Measurements from ENCODE around the gene DAB2.

Gene DAB2

DNA sequence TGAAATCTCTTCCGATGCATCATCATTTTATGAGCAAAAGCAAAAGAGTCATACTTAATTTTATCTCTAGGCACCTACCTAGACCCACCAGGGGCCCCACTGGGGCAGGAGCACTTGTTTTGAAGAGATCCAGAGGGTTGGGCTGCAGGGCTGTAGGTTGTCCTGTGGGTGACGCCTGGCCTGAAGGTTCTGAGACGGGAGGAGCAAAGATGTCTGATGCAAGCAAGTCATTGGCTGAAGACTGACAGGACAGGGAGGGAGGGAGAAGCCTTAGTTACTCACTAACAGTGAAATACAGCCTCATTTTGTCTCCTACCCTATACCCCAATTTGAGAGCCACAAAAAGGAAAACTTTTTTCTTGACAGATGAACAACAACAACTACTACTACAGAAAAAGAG lies 43.4 kb downstream of the DAB2 start:
- DNase-seq: no peak
- no peak for ATAC-seq

DNA sequence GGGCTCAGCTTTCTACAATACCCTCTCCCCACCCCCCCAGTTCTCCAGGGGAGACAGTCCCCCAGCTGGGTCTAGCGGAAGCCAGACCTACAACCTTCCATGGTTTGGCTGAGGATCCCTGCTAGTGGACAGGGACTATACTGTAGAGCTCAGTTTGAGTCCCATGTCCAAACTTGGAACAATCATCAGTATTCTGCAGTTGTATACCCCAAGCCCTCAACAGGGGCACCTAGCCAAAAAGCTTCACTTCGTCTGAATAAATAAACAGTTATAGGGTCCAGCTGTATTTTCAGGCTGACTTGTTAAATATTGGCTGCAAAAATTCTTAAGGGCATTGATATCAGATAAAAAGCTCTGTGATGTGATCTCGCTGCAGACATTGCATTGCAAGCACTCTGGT lies 45.1 kb downstream of the DAB2 start:
- no peak for DNase-seq
- ATAC-seq: no peak

DNA sequence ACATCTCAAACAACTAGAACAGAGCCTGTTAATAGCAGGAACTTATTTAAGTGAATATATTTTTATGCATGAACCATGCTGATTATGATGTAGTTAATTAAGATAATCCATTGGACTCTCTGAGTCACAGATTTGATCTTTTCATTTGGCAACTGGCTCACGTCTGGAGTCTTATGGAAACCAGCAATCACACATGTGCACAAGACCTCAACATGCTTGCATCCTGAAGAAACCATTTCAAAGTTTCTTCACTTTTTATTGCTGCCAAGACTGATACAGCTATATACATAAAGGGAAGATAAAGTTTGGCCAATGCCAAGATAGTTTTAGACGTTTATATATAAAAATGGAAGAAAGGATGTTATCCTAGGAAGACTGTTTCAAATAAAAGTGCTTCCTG lies 47.2 kb downstream of the DAB2 start:
- no peak for DNase-seq
- no peak for ATAC-seq

DNA sequence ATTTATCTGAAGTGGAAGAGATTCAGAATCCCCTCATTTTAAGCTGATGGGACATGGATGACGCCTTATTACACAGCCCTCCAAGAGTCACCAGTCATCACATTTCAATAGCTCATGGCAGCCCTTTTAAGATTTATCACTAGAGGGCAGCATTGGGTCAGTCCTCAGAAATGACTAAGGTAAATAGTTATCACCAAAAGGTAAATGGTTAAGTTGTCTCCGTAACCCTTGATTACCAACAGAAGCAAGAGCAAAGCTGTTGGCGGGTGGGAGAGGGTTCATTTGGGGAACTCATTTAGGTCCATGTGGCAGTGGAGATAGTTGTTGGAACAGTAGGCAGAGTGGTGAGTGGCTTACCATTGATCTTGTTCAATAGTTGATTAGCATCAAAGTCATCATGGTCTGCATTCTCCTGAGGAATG lies 48.5 kb downstream of the DAB2 start:
- DNase-seq (peak; percentile 38), ATAC-seq (peak; percentile 61)

DNA sequence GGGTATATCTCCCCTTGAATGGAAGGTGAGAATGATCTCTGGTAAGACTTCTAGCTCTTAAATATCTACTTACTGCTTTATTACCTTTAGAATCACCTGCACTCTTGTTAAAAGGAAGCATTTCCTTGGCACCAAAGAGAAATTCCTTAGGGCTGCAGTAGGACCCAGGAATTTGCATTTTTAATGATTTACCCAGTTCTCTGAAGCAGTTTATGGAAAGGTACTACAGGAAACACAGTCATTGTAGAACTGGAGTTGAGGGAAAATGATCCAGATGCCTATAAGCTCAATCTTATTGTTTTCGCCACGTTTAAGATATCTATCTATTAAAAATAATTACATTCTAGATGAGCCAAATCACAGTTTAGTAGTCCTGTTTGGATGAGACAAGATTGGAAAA lies 51.0 kb downstream of the DAB2 start:
- DNase-seq: no peak
- no peak for ATAC-seq

DNA sequence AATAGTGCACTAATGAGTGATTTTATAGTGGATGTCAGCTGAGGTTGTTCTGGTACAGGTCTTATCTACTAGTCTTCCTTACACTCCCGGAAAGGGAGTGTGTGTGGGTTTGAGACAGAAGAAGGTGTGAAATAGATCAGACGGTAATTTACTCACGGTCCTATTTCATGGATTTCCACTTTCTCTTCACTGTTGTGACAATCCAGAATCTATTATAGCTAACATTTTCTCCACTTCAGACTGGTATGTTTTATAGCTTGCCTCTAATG lies 53.5 kb downstream of the DAB2 start:
- DNase-seq (no peak), ATAC-seq (no peak)

DNA sequence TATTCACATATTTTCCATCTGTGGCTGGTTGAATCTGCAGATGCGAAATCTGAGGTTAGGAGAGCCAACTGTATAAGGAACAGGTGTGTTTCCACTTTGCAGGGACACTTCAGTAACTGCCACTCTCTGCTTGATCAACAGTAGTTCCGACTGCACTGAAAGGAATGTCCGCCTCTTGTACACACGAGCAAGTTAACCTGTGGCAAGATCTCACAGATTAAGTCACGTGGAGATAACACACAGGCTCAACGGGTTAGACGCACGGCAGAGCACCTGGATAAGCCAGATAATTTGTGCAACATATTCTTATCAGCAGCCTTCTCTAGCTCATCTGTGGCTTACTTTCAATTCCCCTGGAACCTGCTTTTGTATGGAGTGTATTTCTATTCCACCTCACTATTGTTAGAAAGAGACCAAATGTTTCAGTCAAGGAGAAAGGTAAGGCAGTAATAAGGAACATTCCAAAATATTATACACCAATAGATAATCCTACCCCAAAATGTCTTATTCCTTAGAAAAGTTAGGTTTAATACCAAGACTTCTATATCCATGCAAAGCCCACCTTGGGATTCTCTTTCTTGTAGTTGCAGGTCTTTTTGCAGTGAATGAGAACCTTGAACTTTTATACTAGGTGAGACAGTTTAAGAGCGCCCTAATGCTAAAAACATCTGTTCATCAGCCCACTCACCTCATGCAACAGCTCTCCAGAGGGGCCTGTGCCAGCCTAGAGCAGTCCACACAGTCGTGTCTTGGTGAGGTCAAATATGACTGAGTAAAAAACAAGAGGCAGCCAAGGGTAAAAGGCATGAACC lies 54.0 kb downstream of the DAB2 start:
- DNase-seq (no peak), ATAC-seq (no peak)

DNA sequence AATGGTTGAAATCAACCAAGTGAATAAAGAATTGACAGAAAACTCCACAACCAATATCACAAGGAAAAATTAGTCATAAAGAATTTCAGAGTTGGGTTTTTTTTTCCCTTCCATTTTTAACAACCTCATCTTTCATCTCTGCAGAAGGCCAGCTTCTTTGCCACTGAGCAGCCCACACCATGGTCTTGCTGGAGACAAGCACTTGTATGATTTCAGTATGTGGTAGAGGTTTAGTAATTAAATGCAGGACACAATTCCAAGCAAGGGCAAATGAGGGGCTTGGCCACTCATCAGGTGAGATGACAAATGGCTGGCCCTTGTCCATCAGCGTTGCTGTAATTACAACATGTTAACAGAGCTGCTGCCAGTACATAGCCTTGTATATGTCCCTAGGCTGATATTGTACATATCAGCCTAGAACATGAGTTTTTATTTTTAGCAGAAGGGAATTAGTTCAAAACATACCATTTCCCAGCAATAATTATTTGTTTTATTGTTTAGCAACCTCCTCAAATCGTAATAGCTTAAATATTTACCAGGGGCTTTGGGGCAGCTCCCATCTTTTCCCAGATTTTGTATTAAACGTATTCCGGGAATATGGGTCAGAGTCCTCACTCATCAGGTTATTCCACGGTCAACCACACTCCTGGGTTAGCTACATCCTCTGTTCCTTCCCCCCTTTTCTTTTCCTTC lies 55.5 kb downstream of the DAB2 start:
- ATAC-seq: no peak
- DNase-seq: no peak

DNA sequence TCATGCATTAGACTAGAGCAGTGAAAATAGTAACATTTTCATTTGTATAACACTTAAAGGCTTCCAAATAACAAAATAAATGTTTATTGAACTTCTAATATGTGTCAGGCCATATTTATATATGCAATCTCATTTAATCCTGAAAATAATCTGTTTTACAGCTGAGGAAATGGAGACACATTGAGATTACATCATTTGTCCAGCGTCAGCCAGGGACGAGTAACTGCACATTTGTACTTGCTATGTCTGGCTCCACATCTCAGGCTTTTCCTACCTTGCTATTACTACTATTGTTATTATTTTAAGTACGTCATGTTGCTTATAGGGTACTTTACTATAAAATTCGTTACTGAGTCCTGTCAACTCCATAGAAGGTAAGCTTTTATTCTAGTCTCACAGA lies 56.7 kb downstream of the DAB2 start:
- DNase-seq (no peak), ATAC-seq (no peak)

DNA sequence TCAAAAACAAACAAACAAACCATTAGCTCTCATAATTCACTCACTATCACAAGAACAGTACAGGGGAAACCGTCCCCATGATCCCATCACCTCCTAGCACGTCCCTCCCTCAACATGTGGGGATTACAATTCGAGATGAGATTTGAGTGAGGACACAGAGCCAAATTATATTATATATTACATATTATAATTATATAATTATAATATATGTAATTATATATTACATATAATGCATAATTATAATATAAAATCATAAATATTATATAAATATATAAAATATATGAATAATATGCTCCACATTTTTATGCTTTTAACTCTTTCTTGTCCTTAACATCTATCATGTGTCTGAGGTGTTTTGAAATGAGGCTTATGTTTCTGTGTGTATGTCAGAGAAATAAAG lies 57.1 kb downstream of the DAB2 start:
- DNase-seq (no peak), ATAC-seq (no peak)

DNA sequence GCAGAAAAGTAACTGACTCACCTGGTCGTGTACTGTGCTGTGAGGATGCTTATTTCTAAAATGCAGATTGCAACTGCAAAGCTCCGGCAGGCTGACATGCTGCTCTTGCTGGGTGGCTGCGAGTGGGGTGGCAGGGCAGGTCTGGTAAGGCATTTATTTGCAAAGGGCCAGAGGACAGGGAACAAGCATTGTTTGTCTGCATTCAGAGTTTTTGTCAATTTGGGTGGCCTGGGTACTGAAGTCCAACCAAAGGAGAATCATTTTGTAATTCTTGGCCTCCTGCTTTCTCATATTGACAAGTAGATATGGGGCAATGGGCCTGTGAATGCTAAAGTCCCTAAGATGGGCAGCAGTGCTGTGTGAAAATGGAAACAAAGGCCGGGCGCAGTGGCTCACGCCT lies 60.4 kb downstream of the DAB2 start, which contains the start of gene C9:
Gene C9, minus strand, starts transcription at position 129 of the 400 bp plus-strand sequence. Its CDS starts 31 bp downstream, at position 98.
- DNase-seq (no peak), ATAC-seq (no peak)

DNA sequence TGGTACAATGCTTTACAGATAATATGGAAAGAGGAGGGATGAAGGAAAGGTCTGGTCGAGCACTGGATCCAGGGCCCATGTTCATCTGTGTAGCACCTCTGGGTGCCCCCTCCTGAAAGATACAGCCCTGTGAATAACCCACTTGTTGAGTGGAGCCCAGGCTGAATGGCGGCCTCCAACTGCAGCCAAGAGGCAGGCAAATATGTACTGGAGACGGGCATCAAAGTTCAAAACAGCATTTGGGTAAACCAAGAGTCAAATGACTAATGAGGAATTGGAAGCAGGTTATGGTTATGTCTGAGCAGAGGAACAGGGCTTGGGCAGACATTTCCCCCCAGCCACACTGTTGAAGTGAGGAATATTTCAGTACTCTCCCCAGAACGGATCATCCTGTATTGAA lies 61.6 kb downstream of the DAB2 start:
- DNase-seq: no peak
- ATAC-seq: no peak

DNA sequence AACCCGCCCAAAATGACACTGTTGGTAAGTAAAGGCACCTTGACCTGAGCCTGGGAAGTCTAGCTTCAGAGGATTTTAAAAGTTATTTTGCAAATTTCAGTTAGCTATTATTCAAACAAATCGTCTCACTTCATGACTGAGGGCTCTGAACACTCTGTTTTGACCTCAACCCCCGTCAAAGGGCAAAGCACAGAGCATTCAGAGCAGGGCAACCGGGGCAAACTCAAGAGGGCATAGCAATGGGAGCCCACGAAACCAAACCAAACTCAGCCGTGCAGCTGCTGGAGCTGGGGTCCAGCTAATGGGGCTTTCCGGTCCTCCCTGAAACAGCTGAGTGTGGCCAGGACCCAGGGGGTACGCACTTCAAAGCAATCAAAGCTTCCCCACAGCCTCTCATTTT lies 62.1 kb downstream of the DAB2 start:
- ATAC-seq (no peak), DNase-seq (no peak)

DNA sequence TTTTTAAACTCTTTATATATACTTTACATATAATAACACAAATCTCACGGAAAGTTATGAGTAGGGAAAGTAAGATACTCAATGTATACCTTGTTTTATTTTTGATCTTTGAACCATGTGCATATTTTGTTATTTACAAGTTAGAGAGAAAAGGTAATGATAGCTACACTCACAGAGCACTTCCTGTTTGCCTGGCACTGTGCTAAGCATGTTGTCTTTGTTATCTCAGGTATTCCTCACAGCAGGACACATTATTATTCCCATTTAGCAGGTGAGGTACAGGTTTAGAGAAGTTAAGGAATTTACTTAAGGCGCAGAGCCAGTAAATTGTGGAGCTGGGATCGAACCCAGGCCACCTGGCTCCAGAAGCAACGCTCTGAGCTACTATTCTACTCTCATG lies 63.5 kb downstream of the DAB2 start:
- ATAC-seq (no peak), DNase-seq (no peak)

DNA sequence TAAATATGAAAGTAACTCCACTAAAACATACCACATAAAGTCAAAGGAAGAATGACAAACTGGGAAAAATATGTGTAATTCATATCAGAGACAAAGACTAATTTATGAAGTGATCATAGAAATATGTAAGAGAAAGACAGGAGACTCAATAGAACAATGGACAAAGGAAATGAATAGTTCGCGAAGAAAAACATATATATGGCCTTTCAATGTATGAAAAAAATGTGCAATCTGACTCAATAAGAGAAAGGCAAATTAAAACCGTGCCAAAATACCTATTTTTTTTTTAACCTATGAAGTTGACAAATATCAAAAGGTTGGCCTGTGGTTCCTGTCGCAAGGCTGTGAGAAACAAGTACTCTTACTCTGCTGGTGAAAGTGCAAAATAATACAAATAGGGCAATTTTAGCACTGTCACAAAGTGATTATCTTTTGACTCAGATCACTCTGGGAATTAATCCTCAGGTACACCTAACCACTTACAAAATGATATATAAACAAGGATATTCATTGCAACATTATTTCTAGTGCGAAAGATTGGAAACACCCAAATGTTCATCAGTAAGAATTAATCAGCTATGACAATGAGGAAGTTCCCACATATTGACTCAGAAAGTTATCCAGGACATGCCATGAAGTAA lies 64.2 kb downstream of the DAB2 start:
- DNase-seq (no peak), ATAC-seq (no peak)

DNA sequence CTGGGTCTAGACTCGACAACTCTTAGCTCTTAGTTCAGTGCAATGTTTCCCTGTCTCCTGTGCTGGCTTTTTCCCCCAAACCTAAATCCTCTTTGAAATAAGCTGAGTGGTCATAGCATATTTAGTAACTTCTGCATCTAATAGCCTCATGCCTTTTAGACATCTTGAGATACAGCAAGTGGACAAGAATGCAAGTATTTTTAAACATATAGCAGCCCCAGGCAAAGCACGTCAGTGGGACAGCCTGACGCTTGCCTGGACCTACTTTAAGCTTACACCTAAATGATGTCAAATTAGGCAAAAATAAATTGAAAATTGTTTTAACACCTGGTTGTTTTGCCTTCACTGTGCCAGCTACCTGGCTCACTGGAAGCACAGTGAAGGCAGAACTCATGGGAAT lies 68.5 kb downstream of the DAB2 start:
- no peak for DNase-seq
- no peak for ATAC-seq

DNA sequence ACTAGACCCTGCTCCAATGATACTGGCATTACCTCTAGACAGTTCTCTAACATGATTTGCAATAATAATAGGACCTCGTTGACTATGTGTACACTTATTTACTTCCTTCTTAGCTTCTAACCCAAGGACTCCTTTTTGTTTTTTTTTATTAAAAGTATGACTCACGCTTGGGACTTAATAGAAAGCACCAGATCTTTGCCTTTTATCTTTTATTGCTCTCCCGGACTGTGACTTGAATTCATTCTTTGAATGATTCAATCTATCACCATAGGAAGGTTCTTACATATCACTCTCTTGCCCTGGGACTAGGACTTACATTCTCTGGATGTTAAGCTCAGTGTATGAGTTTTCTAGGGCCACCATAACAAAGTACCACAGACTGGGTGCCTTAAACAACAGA lies 69.5 kb downstream of the DAB2 start:
- no peak for ATAC-seq
- no peak for DNase-seq

DNA sequence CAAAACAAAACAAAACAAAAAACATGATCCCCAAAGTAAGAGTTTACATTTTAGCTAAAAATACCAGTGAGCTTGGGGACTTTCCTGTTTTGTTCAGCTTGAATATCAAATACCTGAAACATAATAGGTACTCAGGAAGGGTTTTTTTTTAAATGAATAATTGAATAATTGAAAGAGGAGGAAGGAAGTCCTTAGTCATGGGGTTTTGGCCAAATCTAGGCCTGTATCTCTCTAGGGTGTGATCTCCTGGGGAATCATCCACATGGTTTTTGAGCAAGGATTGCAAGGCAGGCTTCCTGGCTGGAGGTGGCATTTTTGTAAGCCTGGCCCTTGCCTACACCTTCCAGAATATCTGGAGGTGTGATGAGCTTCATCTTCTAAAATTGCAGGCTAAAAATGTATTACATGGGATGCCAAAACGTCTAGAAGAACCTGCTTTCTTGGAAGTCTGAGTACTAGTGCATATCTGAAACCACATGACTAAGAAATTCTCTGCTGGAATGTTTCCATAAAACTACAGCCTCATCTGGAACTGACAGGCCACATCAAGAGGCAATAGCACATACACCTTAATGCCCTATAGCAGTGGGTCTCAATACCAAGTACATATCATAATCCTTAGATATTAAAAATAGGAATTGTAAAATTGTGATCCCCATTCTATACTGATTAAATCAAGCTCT lies 70.9 kb downstream of the DAB2 start:
- no peak for ATAC-seq
- no peak for DNase-seq

DNA sequence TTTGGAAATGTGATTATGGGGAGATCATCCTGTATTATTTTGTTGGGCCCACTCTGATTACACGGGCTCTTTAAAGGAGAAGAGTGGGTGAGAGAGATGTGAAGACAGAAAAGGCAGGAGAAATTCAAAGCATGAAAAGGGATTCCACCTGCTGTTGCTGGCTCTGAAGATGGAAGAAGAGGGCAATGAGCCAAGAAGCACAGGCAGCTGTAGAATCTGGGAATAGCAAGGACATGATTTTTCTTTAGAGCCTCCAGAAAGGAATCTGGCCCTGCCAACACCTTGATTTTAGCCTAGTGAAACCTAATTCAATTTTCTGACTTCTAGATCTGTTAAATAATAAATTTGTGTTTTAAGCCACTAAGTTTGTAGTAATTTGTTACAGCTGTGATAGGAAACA lies 71.8 kb downstream of the DAB2 start:
- ATAC-seq: no peak
- no peak for DNase-seq

DNA sequence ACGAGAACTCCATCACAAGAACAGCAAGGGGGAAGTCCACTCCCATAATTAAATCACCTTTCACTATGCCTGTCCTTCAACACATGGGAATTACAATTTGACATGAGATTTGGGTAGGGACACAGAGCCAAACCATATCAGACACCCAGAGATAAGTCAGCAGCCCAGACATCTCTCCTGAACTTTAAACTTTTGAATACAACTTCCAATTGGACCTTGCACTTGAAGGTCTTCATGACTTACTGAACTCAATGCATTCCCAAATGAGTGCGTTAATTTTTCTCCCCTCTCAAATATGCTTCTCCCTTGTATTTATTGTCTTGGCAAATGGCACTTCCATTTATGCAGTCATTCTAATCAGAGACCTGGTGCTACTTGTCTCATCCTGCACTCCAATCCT lies 72.6 kb downstream of the DAB2 start:
- DNase-seq (no peak), ATAC-seq (no peak)

DNA sequence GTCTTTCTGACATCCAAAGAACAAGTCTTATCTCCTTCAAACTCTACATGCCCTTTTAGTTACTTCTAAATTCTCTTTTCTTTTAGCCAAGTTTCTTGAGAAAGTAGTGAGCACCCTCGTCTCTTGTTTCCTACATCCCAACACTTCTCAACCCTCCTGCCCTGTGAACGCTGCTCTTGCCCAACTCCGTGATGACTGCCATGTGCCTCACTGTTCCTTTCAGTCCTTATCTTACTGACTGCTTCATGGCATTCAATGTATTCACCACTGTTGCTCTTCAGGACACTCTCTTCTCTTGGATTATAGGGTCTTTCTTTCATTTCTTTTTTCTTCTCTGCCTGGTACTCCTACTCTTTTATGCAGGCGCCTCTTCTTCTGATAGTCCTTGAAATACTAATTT lies 75.3 kb downstream of the DAB2 start:
- ATAC-seq (no peak), DNase-seq (no peak)

DNA sequence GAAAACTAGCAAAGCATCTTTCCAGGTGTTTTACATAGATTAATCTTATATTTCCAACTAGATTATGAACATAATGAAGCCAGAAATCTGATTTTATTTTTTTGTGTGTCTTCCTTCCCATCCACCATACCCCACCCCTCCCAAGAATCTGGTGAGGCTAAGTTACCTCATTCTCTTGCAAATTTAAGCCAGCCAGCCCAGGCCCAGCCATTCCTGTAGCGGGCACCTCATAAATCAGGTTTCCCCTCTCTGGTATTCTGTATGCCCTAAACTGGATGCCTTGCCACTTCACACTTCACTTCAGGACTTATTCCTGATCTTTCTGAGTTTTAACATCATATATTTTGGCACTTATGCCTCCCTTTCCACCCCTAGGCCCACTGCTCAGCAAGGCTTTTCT lies 82.3 kb downstream of the DAB2 start:
- no peak for DNase-seq
- ATAC-seq: no peak

DNA sequence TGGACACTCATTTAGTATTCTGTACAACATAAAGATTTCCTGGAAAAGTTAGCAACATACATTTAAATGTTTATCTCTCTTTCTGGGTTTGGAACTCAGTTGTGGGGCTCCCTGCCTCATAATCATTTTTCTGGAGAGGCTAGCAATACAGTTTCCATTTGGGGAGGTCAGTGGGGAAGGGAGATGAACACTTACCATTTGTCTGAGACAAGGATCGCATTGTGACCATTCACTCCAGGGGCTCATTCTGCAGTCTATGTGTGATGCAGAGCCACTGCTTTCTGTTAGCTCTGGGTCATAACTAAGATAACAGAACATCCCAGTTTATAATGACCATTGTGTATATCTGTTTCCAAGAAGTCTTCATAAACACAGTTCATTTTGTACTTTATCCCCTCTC lies 82.9 kb downstream of the DAB2 start:
- DNase-seq (no peak), ATAC-seq (no peak)

All from stimulated activated naive CD8-positive, alpha-beta T cell treated with anti-CD3 and anti-CD28 coated beads, Interleukin-15, Interleukin-2, amounts not matched to agents 100 U/mL and 50 U/mL, for 24 hours (primary cell).